Left renal pelvis (tissue), 4 donors: Measurements from ENCODE around the gene MIDN. TPM values are rescaled to one million over a fixed set of nuclear protein-coding genes. Genes with fewer than 3 reads are reported as not detected.
"Not testable (repeated sequence)": the region's sequence is repeated elsewhere in the genome, so short reads cannot be mapped to it uniquely, and the experiment has no call there.

Experiments used
- DNase-seq, 4 donors: peaks; one replicate each; pipeline ENCODE4 v3.0.0-alpha.2; 2013; ENCODE audit warnings: low read depth in 4 of 4, low spot score in 3 of 4
- polyA plus RNA-seq, 4 donors: library from polyadenylated mRNA; unstranded; fragments of 120-200 nt; gene quantifications; one replicate each; pipeline ENCODE4 v1.2.1, GENCODE V29; 2013; ENCODE audit not compliant: insufficient read length in 4 of 4

MIDN gene
- polyA plus RNA-seq, result 10 to 100 TPM; 45.4 to 73.1 (median 48.0) TPM

GRCh38 chr19:1248139-1248785 lies at the start of gene MIDN:
MIDN (plus strand) TSS chr19:1248583; CDS start chr19:1250297, 1,714 bp downstream.
- DNase-seq, result no peak

GRCh38 chr19:1199531-1199930 lies 48.9 kb upstream of the MIDN start:
- DNase-seq, result no peak

- DNase-seq, result not testable (repeated sequence)
Measured at GRCh38 chr19:1200614-1201013, 47.8 kb upstream of the MIDN start.

GRCh38 chr19:1205114-1206099 lies 43.0 kb upstream of the MIDN start, which contains the start of gene STK11:
STK11 (plus strand) TSS chr19:1205778; CDS start chr19:1206914, 1,136 bp downstream.
- DNase-seq, result peak; percentile 87 to 93 (median 90)

- DNase-seq, result no peak
Measured at GRCh38 chr19:1206150-1206863, 42.1 kb upstream of the MIDN start.

- DNase-seq, result no peak
Measured at GRCh38 chr19:1206864-1207450, 41.4 kb upstream of the MIDN start.

- DNase-seq, result not testable (repeated sequence)
Measured at GRCh38 chr19:1208830-1209229, 39.6 kb upstream of the MIDN start.

GRCh38 chr19:1210227-1210538 lies 38.2 kb upstream of the MIDN start:
- DNase-seq, result no peak

GRCh38 chr19:1211494-1212234 lies 36.7 kb upstream of the MIDN start:
- no peak for DNase-seq

- no peak for DNase-seq
Measured at GRCh38 chr19:1213391-1214286, 34.7 kb upstream of the MIDN start.

GRCh38 chr19:1214299-1214861 lies 34.0 kb upstream of the MIDN start:
- DNase-seq, result no peak

GRCh38 chr19:1214862-1215731 lies 33.3 kb upstream of the MIDN start:
- no peak for DNase-seq

GRCh38 chr19:1216756-1217155 lies 31.6 kb upstream of the MIDN start:
- DNase-seq, result no peak

- no peak for DNase-seq
Measured at GRCh38 chr19:1217366-1217765, 31.0 kb upstream of the MIDN start.

- no peak for DNase-seq
Measured at GRCh38 chr19:1218751-1219567, 29.4 kb upstream of the MIDN start.

- DNase-seq, result no peak
Measured at GRCh38 chr19:1219786-1220476, 28.5 kb upstream of the MIDN start.
